A549 (cell line): ENCODE results near the gene KYNU. TPM values are rescaled to one million over a fixed set of nuclear protein-coding genes. Genes with fewer than 3 reads are reported as not detected.

Source experiments
- ATAC-seq, 2 experiments: fragments of 200-7000 bp in 1 of 2; fragments of >200 bp in 1 of 2; cut with Nextera tagmentation in 1 of 2; cut with Tn5 transposase in 1 of 2; 3 replicates each; pipeline versions ENCODE4 v1.8.0 to v1.9.1; 2018 to 2020; ENCODE audit warnings: mild to moderate bottlenecking in 1 of 2, moderate library complexity in 1 of 2
- CTCF ChIA-PET: fragments of 300-600 bp; sonication (Branson Sonifier 250); formaldehyde crosslinking; extraction: SDS; loops from one replicate; lab custom pipeline; 2021; ENCODE audit warnings: antibody characterized with exemption, inconsistent platforms; lab: Yijun Ruan, JAX
- POLR2A ChIA-PET: fragments of 350-600 bp; formaldehyde crosslinking; extraction: SDS; loops from one replicate; lab custom pipeline; 2021; ENCODE audit warnings: antibody characterized with exemption, inconsistent platforms; lab: Yijun Ruan, JAX
- DNase-seq, 2 experiments: peaks; one replicate each; pipeline versions ENCODE4 v3.0.0 to v3.0.0-alpha.2; 2011 to 2016; ENCODE audit warnings: low read depth in 1 of 2, low spot score in 1 of 2
- FAIRE-seq: peaks from 2 replicates; lab custom pipeline; 2011; peaks lifted over from hg19 to GRCh38; lab: Jason Lieb, UNC
- H3K27ac ChIP-seq, 2 experiments: fragments of >200 bp; sonication (Bioruptor Twin); formaldehyde crosslinking; 3 replicates each; pipeline ENCODE4 v1.5.1; 2016 to 2017
- H3K4me1 ChIP-seq: fragments of >200 bp; sonication (Bioruptor Twin); formaldehyde crosslinking; 3 replicates; pipeline ENCODE4 v1.6.1; 2016
- H3K4me2 ChIP-seq: fragments of >200 bp; sonication (Bioruptor Twin); formaldehyde crosslinking; 3 replicates; pipeline ENCODE4 v1.6.1; 2016
- H3K4me3 ChIP-seq: fragments of >200 bp; sonication (Bioruptor Twin); formaldehyde crosslinking; 3 replicates; pipeline ENCODE4 v1.5.1; 2016
- H3K9me3 ChIP-seq: fragments of >200 bp; sonication (Bioruptor Twin); formaldehyde crosslinking; 3 replicates; pipeline ENCODE4 v1.6.1; 2016
- CHD2 ChIP-seq: fragments of 150-350 bp; IDR thresholded peaks from 2 replicates; pipeline ENCODE4 v1.6.1; 2014; ENCODE audit warnings: low read length; ENCODE audit not compliant: partially characterized antibody
- EHF ChIP-seq: fragments of 250-450 bp; sonication (Bioruptor Pico); IDR thresholded peaks from 2 replicates; pipeline ENCODE4 v1.5.0; 2020; ENCODE audit warnings: mild to moderate bottlenecking
- EHMT2 ChIP-seq: fragments of 200-600 bp; sonication (generic); IDR thresholded peaks from 2 replicates; pipeline ENCODE4 v1.6.1; 2016; ENCODE audit warnings: antibody characterized with exemption, low read depth, mild to moderate bottlenecking, moderate library complexity
- EP300 ChIP-seq, 2 experiments: fragments of >200 bp; sonication (Bioruptor Twin); formaldehyde crosslinking; IDR thresholded peaks; 2 replicates in 1 of 2; 3 replicates in 1 of 2; pipeline ENCODE4 v1.6.1; 2016 to 2017
- JUN ChIP-seq, 2 experiments: fragments of >200 bp; sonication (Bioruptor Twin); formaldehyde crosslinking; IDR thresholded peaks; 2 replicates in 1 of 2; 3 replicates in 1 of 2; pipeline ENCODE4 v1.6.1; 2016 to 2017
- JUNB ChIP-seq: fragments of >200 bp; sonication (Bioruptor Twin); formaldehyde crosslinking; IDR thresholded peaks from 2 replicates; pipeline ENCODE4 v1.6.1; 2016
- KDM5A ChIP-seq: fragments of 200-600 bp; sonication (generic); IDR thresholded peaks from 2 replicates; pipeline ENCODE4 v1.6.1; 2016; ENCODE audit warnings: antibody characterized with exemption, mild to moderate bottlenecking
- MAFK ChIP-seq: fragments of 450-650 bp; IDR thresholded peaks from 2 replicates; pipeline ENCODE4 v1.6.1; 2014; ENCODE audit not compliant: partially characterized antibody
- NPAS2 ChIP-seq: fragments of 250-450 bp; sonication (Bioruptor Pico); IDR thresholded peaks from 2 replicates; pipeline ENCODE4 v1.8.0; 2022; ENCODE audit warnings: mild to moderate bottlenecking, moderate library complexity, borderline replicate concordance
- POLR2AphosphoS2 ChIP-seq: conservative IDR thresholded peaks from 2 replicates; pipeline ENCODE4 v1.6.1; 2012; ENCODE audit warnings: low read length, improper control_type of control experiment, inconsistent platforms
- ZC3H11A ChIP-seq: fragments of 450-650 bp; IDR thresholded peaks from 2 replicates; pipeline ENCODE4 v1.6.1; 2014; ENCODE audit warnings: antibody characterized with exemption, mild to moderate bottlenecking
- ZFP36 ChIP-seq: fragments of 450-650 bp; IDR thresholded peaks from 2 replicates; pipeline ENCODE4 v1.6.1; 2014; ENCODE audit warnings: borderline replicate concordance; ENCODE audit not compliant: partially characterized antibody
- ZSCAN20 ChIP-seq: fragments of 250-450 bp; sonication (Bioruptor Pico); IDR thresholded peaks from 2 replicates; pipeline ENCODE4 v1.8.0; 2022; ENCODE audit warnings: mild to moderate bottlenecking, moderate library complexity
- WGBS: methylation state at CpG from one replicate; pipeline ENCODE4 v1.1.6; 2017; ENCODE audit errors: missing lambda C conversion rate; 5-methylcytosine and 5-hydroxymethylcytosine counted together
- polyA plus RNA-seq, 4 experiments: library from polyadenylated mRNA; depleted of rRNA in 3 of 4; stranded (reverse); fragments of >200 nt; fragmentation: RNase III in 1 of 4; extraction: RNeasy Plus Mini Kit Qiagen cat#74134 plus additional on column Dnase treatment in 1 of 4; gene quantifications; 2 replicates in 3 of 4; 3 replicates in 1 of 4; pipeline ENCODE4 v1.2.3, GENCODE V29; 2011 to 2017
- TF ChIP-seq, protein P1 (sequence below): fragments of >200 bp; sonication (Bioruptor Twin); formaldehyde crosslinking; IDR thresholded peaks from 2 replicates; pipeline ENCODE4 v1.6.1; 2016
- TF ChIP-seq, protein P2 (sequence below): IDR thresholded peaks from 2 replicates; pipeline ENCODE4 v1.6.1; 2012
- TF ChIP-seq, protein P3 (sequence below): fragments of 250-450 bp; sonication (Bioruptor Pico); IDR thresholded peaks from 2 replicates; pipeline ENCODE4 v1.5.0; 2021; ENCODE audit warnings: mild to moderate bottlenecking, moderate library complexity, borderline replicate concordance
- TF ChIP-seq, protein P4 (sequence below): IDR thresholded peaks from 2 replicates; pipeline ENCODE4 v1.6.1; 2012
- TF ChIP-seq, protein P5 (sequence below): IDR thresholded peaks from 2 replicates; pipeline ENCODE4 v1.6.1; 2012; ENCODE audit warnings: low read depth, borderline replicate concordance
- TF ChIP-seq, protein P6 (sequence below): fragments of 200-600 bp; sonication (generic); IDR thresholded peaks from 2 replicates; pipeline ENCODE4 v1.6.1; 2016; ENCODE audit warnings: antibody characterized with exemption, mild to moderate bottlenecking, moderate library complexity

Gene KYNU
- polyA plus RNA-seq, 2 of the 4 experiments (the other 2 are of a cell fraction): 302 to 324 TPM

DNA sequence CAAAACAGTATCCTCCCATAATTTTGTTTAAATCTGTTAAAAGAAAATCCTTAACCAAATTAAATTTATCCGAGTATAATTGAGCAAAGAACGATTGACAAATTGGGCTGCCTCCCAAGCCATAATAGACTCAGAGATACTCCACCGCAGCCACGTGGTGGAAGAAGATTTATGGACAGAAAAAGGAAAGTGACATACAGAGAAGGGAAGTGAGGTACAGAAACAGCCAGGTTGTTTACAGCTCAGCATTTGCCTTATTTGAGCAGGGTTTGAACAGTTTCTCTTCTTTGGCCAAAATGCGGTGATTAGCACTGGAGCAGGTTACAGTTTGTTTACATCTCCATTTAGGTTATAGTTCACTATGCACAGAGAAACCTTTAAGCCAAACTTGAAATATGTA, 60.8 kb downstream of the KYNU start:
- Histone ChIP-seq H3K27ac (no peak overlapping the region), H3K4me1 (peaks cover 78% of the 10 kb centered on the region), H3K9me3 (no peaks in the 10 kb centered on the region), H3K4me3 (no peak overlapping the region), H3K4me2 (no peak overlapping the region; the same call in 2 of the 3 replicates)
- TF ChIP-seq ZFP36 (no peak), ZSCAN20 (no peak), JUN (IDR thresholded peaks at IDR 0.05) (no peak), MAFK (no peak), EP300 (IDR thresholded peaks at IDR 0.05) (no peak), KDM5A (no peak), ZC3H11A (no peak), CHD2 (no peak), JUNB (no peak), NPAS2 (CRISPR knock-in tag) (no peak), EHMT2 (no peak), POLR2AphosphoS2 (no peak)
- TF ChIP-seq, protein P1, sequence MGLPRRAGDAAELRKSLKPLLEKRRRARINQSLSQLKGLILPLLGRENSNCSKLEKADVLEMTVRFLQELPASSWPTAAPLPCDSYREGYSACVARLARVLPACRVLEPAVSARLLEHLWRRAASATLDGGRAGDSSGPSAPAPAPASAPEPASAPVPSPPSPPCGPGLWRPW: no peak
- TF ChIP-seq, protein P2, sequence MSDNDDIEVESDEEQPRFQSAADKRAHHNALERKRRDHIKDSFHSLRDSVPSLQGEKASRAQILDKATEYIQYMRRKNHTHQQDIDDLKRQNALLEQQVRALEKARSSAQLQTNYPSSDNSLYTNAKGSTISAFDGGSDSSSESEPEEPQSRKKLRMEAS: no peak
- TF ChIP-seq, protein P3, sequence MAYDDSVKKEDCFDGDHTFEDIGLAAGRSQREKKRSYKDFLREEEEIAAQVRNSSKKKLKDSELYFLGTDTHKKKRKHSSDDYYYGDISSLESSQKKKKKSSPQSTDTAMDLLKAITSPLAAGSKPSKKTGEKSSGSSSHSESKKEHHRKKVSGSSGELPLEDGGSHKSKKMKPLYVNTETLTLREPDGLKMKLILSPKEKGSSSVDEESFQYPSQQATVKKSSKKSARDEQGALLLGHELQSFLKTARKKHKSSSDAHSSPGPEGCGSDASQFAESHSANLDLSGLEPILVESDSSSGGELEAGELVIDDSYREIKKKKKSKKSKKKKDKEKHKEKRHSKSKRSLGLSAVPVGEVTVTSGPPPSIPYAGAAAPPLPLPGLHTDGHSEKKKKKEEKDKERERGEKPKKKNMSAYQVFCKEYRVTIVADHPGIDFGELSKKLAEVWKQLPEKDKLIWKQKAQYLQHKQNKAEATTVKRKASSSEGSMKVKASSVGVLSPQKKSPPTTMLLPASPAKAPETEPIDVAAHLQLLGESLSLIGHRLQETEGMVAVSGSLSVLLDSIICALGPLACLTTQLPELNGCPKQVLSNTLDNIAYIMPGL (CRISPR knock-in tag): no peak
- no peak for DNase-seq
- no peak for FAIRE-seq
- no peak for ATAC-seq
- CTCF ChIA-PET: no interaction called here
- POLR2A ChIA-PET: no interaction called here
- WGBS: 75% methylated on average over 5 of the region's 5 CpGs

DNA sequence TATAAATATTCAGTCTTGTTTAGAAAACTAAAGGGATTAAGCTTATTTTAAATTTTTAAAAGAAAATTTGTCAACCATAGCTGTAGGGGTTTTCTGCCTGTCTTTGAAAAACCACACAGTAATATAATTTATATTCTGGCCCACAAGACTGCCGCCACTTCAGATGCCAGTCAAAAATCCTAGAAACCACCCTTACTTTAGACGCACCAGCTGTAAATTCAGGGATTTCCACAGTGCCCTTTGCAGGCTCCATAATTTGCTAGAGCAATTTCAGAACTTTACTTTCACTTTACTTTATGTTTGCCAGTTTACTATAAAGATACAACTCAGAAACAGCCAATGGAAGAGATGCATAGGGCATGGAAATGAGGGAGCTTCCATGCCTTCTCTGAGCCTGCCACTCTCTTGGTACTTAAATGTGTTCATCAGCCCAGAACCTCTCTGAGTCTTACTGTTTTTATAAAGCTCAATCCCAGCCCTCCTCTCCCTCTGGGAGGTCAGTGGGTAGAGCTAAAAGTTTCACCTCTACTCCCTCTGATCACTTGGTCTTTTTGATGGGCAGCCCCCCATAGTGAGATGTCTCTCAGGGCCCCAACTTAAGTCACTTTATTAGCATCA, 63.3 kb downstream of the KYNU start:
- no peak for DNase-seq
- peak overlapping the region; percentile 26; the same call in 1 of the 3 replicates for H3K4me2 ChIP-seq
- H3K27ac ChIP-seq: peak overlapping the region in 1 of 2 experiments; percentile 50; a peak in 2 of 6 replicates
- CTCF ChIA-PET: interaction anchor here (0.8 kb wide), 1 partner anchor 38 kb away, joined by 3 read pairs; no protein-coding TSS in a partner anchor
- TF ChIP-seq, protein P4, sequence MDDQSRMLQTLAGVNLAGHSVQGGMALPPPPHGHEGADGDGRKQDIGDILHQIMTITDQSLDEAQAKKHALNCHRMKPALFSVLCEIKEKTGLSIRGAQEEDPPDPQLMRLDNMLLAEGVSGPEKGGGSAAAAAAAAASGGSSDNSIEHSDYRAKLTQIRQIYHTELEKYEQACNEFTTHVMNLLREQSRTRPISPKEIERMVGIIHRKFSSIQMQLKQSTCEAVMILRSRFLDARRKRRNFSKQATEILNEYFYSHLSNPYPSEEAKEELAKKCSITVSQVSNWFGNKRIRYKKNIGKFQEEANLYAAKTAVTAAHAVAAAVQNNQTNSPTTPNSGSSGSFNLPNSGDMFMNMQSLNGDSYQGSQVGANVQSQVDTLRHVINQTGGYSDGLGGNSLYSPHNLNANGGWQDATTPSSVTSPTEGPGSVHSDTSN: no peak
- TF ChIP-seq, protein P1: no peak
- TF ChIP-seq NPAS2 (CRISPR knock-in tag) (no peak), EHF (CRISPR knock-in tag) (no peak), KDM5A (no peak)
- TF ChIP-seq, protein P2: no peak
- TF ChIP-seq, protein P5, sequence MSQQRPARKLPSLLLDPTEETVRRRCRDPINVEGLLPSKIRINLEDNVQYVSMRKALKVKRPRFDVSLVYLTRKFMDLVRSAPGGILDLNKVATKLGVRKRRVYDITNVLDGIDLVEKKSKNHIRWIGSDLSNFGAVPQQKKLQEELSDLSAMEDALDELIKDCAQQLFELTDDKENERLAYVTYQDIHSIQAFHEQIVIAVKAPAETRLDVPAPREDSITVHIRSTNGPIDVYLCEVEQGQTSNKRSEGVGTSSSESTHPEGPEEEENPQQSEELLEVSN: no peak
- TF ChIP-seq, protein P6, sequence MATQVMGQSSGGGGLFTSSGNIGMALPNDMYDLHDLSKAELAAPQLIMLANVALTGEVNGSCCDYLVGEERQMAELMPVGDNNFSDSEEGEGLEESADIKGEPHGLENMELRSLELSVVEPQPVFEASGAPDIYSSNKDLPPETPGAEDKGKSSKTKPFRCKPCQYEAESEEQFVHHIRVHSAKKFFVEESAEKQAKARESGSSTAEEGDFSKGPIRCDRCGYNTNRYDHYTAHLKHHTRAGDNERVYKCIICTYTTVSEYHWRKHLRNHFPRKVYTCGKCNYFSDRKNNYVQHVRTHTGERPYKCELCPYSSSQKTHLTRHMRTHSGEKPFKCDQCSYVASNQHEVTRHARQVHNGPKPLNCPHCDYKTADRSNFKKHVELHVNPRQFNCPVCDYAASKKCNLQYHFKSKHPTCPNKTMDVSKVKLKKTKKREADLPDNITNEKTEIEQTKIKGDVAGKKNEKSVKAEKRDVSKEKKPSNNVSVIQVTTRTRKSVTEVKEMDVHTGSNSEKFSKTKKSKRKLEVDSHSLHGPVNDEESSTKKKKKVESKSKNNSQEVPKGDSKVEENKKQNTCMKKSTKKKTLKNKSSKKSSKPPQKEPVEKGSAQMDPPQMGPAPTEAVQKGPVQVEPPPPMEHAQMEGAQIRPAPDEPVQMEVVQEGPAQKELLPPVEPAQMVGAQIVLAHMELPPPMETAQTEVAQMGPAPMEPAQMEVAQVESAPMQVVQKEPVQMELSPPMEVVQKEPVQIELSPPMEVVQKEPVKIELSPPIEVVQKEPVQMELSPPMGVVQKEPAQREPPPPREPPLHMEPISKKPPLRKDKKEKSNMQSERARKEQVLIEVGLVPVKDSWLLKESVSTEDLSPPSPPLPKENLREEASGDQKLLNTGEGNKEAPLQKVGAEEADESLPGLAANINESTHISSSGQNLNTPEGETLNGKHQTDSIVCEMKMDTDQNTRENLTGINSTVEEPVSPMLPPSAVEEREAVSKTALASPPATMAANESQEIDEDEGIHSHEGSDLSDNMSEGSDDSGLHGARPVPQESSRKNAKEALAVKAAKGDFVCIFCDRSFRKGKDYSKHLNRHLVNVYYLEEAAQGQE: no peak
- TF ChIP-seq, all 56 proteins: peak for 0
- POLR2A ChIA-PET: no interaction called here
- ATAC-seq: no peak
- no peaks in the 10 kb centered on the region for H3K9me3 ChIP-seq
- 87% methylated on average over 2 of the region's 2 CpGs for WGBS
- peaks cover 95% of the 10 kb centered on the region for H3K4me1 ChIP-seq
- no peak overlapping the region for H3K4me3 ChIP-seq
- no peak for FAIRE-seq
